OCI-LY7 (cell line): ENCODE measurements around the gene DENND1B.

Experiments
- EZH2phosphoT487 ChIP-seq: fragments of 200-600 bp; sonication (generic); IDR thresholded peaks from 2 replicates; pipeline ENCODE4 v1.6.1; 2018; ENCODE audit warnings: low read depth, borderline replicate concordance, mild to moderate bottlenecking, mixed run types, antibody characterized with exemption, low read length, moderate library complexity, mixed read lengths
- TF ChIP-seq, protein P1 (sequence below): fragments of 200-600 bp; sonication (generic); conservative IDR thresholded peaks from 2 replicates; pipeline ENCODE4 v1.5.1; 2014; ENCODE audit warnings: mild to moderate bottlenecking, antibody characterized with exemption, low read length, moderate library complexity, mixed read lengths

DNA sequence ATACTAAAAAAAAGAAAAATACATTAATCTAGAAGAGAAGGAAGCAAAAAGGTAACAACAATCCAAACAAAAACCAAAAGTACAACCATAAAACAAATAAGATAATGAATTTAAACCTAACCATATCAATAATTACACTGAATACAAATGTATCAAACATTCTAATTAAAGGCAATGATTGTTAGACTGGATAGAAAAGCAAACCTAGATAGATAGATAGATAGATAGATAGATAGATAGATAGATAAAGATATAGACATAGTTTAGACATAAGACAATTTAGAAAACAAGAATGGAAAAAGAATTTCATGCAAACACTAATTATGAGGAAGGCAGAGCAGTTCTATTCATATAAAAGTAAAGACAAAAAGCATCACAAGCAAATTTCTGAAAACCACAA lies 24.9 kb downstream of the DENND1B start:
- TF ChIP-seq, protein P1, sequence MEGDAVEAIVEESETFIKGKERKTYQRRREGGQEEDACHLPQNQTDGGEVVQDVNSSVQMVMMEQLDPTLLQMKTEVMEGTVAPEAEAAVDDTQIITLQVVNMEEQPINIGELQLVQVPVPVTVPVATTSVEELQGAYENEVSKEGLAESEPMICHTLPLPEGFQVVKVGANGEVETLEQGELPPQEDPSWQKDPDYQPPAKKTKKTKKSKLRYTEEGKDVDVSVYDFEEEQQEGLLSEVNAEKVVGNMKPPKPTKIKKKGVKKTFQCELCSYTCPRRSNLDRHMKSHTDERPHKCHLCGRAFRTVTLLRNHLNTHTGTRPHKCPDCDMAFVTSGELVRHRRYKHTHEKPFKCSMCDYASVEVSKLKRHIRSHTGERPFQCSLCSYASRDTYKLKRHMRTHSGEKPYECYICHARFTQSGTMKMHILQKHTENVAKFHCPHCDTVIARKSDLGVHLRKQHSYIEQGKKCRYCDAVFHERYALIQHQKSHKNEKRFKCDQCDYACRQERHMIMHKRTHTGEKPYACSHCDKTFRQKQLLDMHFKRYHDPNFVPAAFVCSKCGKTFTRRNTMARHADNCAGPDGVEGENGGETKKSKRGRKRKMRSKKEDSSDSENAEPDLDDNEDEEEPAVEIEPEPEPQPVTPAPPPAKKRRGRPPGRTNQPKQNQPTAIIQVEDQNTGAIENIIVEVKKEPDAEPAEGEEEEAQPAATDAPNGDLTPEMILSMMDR: no peak
- no peak for TF ChIP-seq EZH2phosphoT487
